Common myeloid progenitor, CD34-positive (primary cell): ENCODE data around the gene ZBTB44.
"Not testable (repeated sequence)": the region's sequence is repeated elsewhere in the genome, so short reads cannot be mapped to it uniquely, and the experiment has no call there.

Experiments used
- CTCF ChIA-PET: fragments of 350-600 bp; sonication (Branson Sonifier 250); formaldehyde crosslinking; loops from one replicate; lab custom pipeline; 2021; ENCODE audit warnings: antibody characterized with exemption; lab: Charles Lee
- POLR2A ChIA-PET: fragments of 350-600 bp; sonication (Branson Sonifier 250); formaldehyde crosslinking; loops from one replicate; lab custom pipeline; 2021; ENCODE audit warnings: antibody characterized with exemption; lab: Charles Lee
- DNase-seq, 3 donors: peaks; one replicate each; pipeline versions ENCODE4 v3.0.0 to v3.0.0-alpha.2; 2013
- H3K27ac ChIP-seq, 2 experiments: 1 replicate in 1 of 2; 2 replicates in 1 of 2; pipeline ENCODE4 v1.7.0; 2013; ENCODE audit warnings: inconsistent platforms in 2 of 2, low read length in 2 of 2, mild to moderate bottlenecking in 2 of 2, low read depth in 1 of 2, moderate library complexity in 1 of 2; ENCODE audit not compliant: severe bottlenecking in 2 of 2, insufficient read depth in 1 of 2, poor library complexity in 1 of 2
- H3K27me3 ChIP-seq, 5 experiments: replicated peaks in 2 of 5; 1 replicate in 3 of 5; 2 replicates in 2 of 5; pipeline versions ENCODE4 v1.6.1 to v1.7.0; 2013; ENCODE audit warnings: low read length in 4 of 5, mild to moderate bottlenecking in 2 of 5, moderate library complexity in 2 of 5, inconsistent platforms in 1 of 5; ENCODE audit not compliant: insufficient read depth in 5 of 5, control insufficient read depth in 4 of 5
- H3K36me3 ChIP-seq, 4 experiments: 1 replicate in 2 of 4; 2 replicates in 2 of 4; pipeline versions ENCODE4 v1.6.1 to v1.7.0; 2013; ENCODE audit warnings: low read length in 3 of 4, control low read depth in 1 of 4, mild to moderate bottlenecking in 1 of 4; ENCODE audit not compliant: control insufficient read depth in 4 of 4, insufficient read depth in 4 of 4
- H3K4me1 ChIP-seq, 4 experiments: 1 replicate in 3 of 4; 2 replicates in 1 of 4; pipeline versions ENCODE4 v1.6.1 to v1.7.1; 2013; ENCODE audit warnings: low read length in 3 of 4, mild to moderate bottlenecking in 3 of 4, control low read depth in 1 of 4, inconsistent platforms in 1 of 4, moderate library complexity in 1 of 4; ENCODE audit not compliant: control insufficient read depth in 4 of 4, insufficient read depth in 4 of 4; ENCODE audit errors: control extremely low read depth in 1 of 4
- H3K4me3 ChIP-seq, 7 experiments: 1 replicate in 4 of 7; 2 replicates in 3 of 7; pipeline versions ENCODE4 v1.5.1 to v1.7.0; 2013; ENCODE audit warnings: mild to moderate bottlenecking in 7 of 7, low read length in 6 of 7, moderate library complexity in 6 of 7, inconsistent platforms in 2 of 7, low read depth in 2 of 7, control low read depth in 1 of 7; ENCODE audit not compliant: insufficient read depth in 4 of 7, control insufficient read depth in 1 of 7; ENCODE audit errors: extremely low read depth in 1 of 7
- H3K9me3 ChIP-seq, 5 experiments: 1 replicate in 4 of 5; 2 replicates in 1 of 5; pipeline versions ENCODE4 v1.6.1 to v1.7.1; 2013; ENCODE audit warnings: low read length in 4 of 5, mild to moderate bottlenecking in 2 of 5, inconsistent platforms in 1 of 5, low read depth in 1 of 5, moderate library complexity in 1 of 5; ENCODE audit not compliant: control insufficient read depth in 4 of 5, insufficient read depth in 2 of 5; ENCODE audit errors: control extremely low read depth in 1 of 5
- WGBS: methylation state at CpG from one replicate; pipeline ENCODE4 v1.1.5; 2013; ENCODE audit not compliant: insufficient coverage; 5-methylcytosine and 5-hydroxymethylcytosine counted together

The ZBTB44 gene

GRCh38 chr11:130337281-130338089 lies 22.8 kb upstream of the ZBTB44 start:
- Histone ChIP-seq H3K36me3 (no peaks in the 10 kb centered on the region), H3K27me3 (no peaks in the 10 kb centered on the region), H3K9me3 (peaks cover 2 to 17% (median 14%) of the 10 kb centered on the region in 5 experiments), H3K4me1 (no peaks in the 10 kb centered on the region), H3K27ac (no peak overlapping the region), H3K4me3 (no peak overlapping the region)
- WGBS: 97% methylated on average over 33 of the region's 36 CpGs
- ChIA-PET POLR2A (no interaction called here), CTCF (no interaction called here)
- no peak for DNase-seq

GRCh38 chr11:130331397-130331796 lies 16.7 kb upstream of the ZBTB44 start:
- H3K27me3 ChIP-seq, H3K27ac ChIP-seq, POLR2A ChIA-PET, DNase-seq, H3K4me3 ChIP-seq, CTCF ChIA-PET, H3K9me3 ChIP-seq, H3K36me3 ChIP-seq, H3K4me1 ChIP-seq: not testable (repeated sequence)
- WGBS: over 99% methylated on average over 11 of the region's 19 CpGs

GRCh38 chr11:130330101-130330684 lies 15.5 kb upstream of the ZBTB44 start:
- no peak overlapping the region for H3K4me3 ChIP-seq
- no peaks in the 10 kb centered on the region for H3K27me3 ChIP-seq
- H3K4me1 ChIP-seq: no peaks in the 10 kb centered on the region
- no peaks in the 10 kb centered on the region for H3K36me3 ChIP-seq
- POLR2A ChIA-PET: no interaction called here
- no peak overlapping the region for H3K27ac ChIP-seq
- no peaks in the 10 kb centered on the region for H3K9me3 ChIP-seq
- CTCF ChIA-PET: interaction anchor here (1.0 kb wide), 1 partner anchor 21 kb away, joined by 3 read pairs; no protein-coding TSS in a partner anchor
- 100% methylated on average over 1 of the region's 1 CpG for whole genome bisulfite sequencing
- no peak for DNase-seq

GRCh38 chr11:130328420-130328819 lies 13.7 kb upstream of the ZBTB44 start:
- POLR2A ChIA-PET: no interaction called here
- 100% methylated on average over 3 of the region's 3 CpGs for WGBS

GRCh38 chr11:130327716-130328115 lies 13.0 kb upstream of the ZBTB44 start:
- H3K4me3 ChIP-seq: no peak overlapping the region
- H3K27ac ChIP-seq: no peak overlapping the region
- peaks cover 0 to 8% (median 0%) of the 10 kb centered on the region in 5 experiments for H3K9me3 ChIP-seq
- ChIA-PET CTCF (no interaction called here), POLR2A (no interaction called here)
- DNase-seq: no peak
- H3K4me1 ChIP-seq: no peaks in the 10 kb centered on the region
- 98% methylated on average over 6 of the region's 6 CpGs for WGBS
- H3K36me3 ChIP-seq: no peaks in the 10 kb centered on the region
- H3K27me3 ChIP-seq: no peaks in the 10 kb centered on the region

More at GRCh38 chr11:130328420-130328819, 13.7 kb upstream of the ZBTB44 start:
- no peak overlapping the region for H3K4me3 ChIP-seq
- no peak for DNase-seq
- CTCF ChIA-PET: no interaction called here
- H3K9me3 ChIP-seq: peaks cover 0 to 1% (median 0%) of the 10 kb centered on the region in 5 experiments
- H3K4me1 ChIP-seq: no peaks in the 10 kb centered on the region
- H3K36me3 ChIP-seq: no peaks in the 10 kb centered on the region
- H3K27me3 ChIP-seq: no peaks in the 10 kb centered on the region
- H3K27ac ChIP-seq: no peak overlapping the region

- CTCF ChIA-PET: no interaction called here
- Histone ChIP-seq H3K4me3 (no peak overlapping the region), H3K27me3 (no peaks in the 10 kb centered on the region), H3K4me1 (no peaks in the 10 kb centered on the region), H3K9me3 (peaks cover 0 to 19% (median 9%) of the 10 kb centered on the region in 5 experiments), H3K27ac (no peak overlapping the region), H3K36me3 (no peaks in the 10 kb centered on the region)
- 87% methylated on average over 2 of the region's 3 CpGs for WGBS
- no peak for DNase-seq
- POLR2A ChIA-PET: no interaction called here
Observed at GRCh38 chr11:130325691-130326090, 11.0 kb upstream of the ZBTB44 start.
